ENCODE data around the gene DIAPH3. TPM values are rescaled to one million over a fixed set of nuclear protein-coding genes. Genes with fewer than 3 reads are reported as not detected.
"Not testable (repeated sequence)": the region's sequence is repeated elsewhere in the genome, so short reads cannot be mapped to it uniquely, and the experiment has no call there.

Gene DIAPH3
- total RNA-seq, 1 donor, result 0.54 TPM

- no peak for DNase-seq (ENCODE audit: low read depth in 2 of 3, low spot score in 2 of 3)
Observed at GRCh38 chr13:60095300-60095699, 68.4 kb downstream of the DIAPH3 start.

- no peak for DNase-seq (ENCODE audit: low read depth in 2 of 3, low spot score in 2 of 3)
Observed at GRCh38 chr13:60094385-60095088, 69.2 kb downstream of the DIAPH3 start.

DNA sequence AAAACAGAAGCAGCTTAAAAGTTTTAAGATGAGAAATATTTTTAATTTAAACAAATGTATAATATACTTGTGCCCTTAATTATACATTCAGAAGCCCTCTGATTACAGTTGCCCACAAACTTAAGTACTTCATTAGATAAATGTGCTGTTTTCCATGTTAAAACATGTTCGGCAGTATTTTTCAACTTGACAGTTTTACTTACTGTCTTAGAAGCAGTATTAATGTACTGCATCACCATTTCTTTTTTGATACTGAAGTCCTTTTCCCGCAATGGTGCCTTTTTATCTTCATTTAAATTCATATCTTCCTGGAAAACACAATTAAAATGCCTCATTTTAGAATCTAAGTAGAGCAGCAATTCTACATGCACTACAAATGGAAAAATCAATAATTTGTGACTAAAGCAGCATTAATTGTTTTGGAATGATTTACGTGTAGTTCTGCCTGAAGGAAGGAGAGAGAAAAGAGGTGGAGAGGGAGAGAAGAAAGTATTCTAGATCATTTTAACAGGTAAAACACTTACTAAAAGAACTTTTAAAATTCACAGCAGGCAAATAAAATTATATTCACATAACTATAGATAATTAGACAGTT is 70.2 kb downstream of the DIAPH3 start:
- no peak for DNase-seq (ENCODE audit: low read depth in 2 of 3, low spot score in 2 of 3)

DNA sequence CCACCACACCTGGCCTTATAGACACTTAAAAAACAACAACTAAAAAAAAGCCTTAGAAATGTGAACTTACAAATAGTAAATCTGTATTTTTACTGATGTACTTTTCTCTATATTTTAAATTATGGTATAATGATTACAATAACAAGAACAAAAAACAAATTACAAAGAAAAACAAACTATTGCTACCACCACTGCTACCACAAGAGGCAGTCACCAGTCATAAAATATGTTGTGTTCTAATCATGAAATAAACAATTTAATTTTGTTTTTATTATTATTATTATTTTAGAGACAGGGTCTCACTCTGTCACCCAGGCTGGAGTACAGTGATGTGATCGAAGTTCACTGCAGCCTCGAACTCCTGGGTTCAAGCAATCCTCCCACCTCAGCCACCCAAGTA is 72.2 kb downstream of the DIAPH3 start:
- no peak for DNase-seq (ENCODE audit: low read depth in 2 of 3, low spot score in 2 of 3)

- no peak for DNase-seq (ENCODE audit: low read depth in 2 of 3, low spot score in 2 of 3)
Observed at GRCh38 chr13:60090574-60090973, 73.2 kb downstream of the DIAPH3 start.

DNA sequence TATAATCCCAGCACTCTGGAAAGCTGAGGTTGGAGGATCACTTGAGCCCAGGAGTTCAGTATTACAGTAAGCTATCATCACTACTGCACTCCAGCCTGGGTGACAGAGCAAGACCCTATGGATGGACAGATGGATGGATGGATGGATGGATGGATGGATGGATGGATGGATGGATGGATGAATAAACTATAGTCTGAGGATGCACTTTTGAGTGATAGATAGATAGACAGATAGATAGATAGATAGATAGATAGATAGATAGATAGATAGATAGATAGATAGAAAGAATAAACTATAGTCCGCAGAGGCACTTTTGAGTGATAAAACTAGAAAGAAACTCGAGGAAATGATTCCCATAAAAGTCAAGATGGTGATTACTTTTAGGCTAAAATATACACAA is 79.9 kb downstream of the DIAPH3 start:
- DNase-seq (ENCODE audit: low read depth in 2 of 3, low spot score in 2 of 3), result not testable (repeated sequence)

DNA sequence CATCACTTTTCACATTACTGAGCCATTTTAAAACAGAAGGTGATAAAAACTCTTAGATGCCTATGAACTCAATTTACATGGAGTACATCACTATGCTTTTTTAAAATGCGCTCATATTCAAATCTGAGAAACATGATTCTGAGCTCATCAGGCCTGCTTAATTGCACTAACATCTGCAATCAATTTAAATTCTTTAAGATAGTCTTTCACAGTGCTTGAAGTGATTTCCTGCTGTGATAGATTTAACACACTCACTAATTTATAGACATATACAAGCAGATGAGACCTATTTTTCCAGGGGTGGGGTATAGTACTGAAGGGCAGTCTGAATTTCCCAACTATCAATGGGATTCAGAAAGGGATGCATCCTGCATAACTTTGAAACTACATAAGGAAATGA is 82.9 kb downstream of the DIAPH3 start:
- no peak for DNase-seq (ENCODE audit: low read depth in 2 of 3, low spot score in 2 of 3)

DNA sequence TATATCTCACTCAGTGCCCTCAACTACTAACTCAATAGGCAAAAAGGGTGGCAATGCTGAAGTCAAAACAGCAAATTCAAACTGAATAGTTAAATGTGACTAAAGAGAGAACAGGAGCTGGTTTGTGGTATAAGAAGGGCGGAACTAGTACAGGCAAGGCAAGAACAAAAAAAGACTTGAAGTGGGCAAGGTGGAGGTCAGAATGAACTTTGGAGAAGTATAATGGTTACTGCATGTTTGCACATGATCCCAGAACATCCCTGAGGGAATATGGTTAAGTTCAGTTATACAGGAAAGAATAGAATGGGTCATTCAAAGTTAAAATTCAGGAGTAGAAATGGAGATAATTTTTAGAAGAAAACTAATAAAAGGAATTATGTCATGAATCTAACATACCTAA is 85.5 kb downstream of the DIAPH3 start:
- no peak for DNase-seq (ENCODE audit: low read depth in 2 of 3, low spot score in 2 of 3)

DNA sequence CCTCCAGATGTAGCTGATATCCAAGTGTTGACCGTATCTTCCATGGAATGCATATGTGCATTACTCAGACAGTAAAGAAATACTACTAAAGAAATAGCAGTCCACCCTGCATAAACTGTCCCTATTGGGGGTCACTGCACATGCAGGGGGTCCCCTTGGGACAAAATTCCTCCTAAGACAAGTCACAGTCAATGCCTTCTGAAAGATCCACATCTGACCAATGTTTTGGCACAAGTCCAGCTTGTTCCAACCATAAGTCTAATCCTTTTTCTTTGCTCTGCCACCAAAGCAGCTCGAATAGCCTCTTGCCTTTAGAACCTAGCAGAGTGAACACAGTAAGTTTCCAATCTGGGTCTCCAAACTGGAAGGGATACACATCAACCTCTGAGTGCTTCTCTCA is 87.9 kb downstream of the DIAPH3 start:
- no peak for DNase-seq (ENCODE audit: low read depth in 2 of 3, low spot score in 2 of 3)

DNA sequence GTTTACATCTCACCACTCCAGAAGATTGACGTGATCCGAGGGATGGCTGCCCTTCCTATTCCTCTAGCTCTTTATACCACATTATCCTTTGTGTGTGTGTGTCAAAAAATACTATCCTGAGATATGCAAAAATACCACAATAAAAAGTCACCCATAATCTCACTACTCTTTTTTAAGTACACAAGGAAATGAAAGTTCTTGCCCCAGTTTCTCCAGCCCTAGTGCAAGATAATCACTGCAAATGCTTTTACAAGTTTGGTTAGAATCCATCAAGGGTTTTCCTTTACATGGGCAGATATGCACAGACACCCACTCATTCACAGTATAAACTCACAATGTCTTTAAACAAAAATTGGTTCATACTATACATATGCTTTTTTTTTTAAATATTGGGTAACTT is 89.3 kb downstream of the DIAPH3 start:
- no peak for DNase-seq (ENCODE audit: low read depth in 2 of 3, low spot score in 2 of 3)

- DNase-seq (ENCODE audit: low read depth in 2 of 3, low spot score in 2 of 3), result no peak
Observed at GRCh38 chr13:60066226-60066625, 97.5 kb downstream of the DIAPH3 start.

DNA sequence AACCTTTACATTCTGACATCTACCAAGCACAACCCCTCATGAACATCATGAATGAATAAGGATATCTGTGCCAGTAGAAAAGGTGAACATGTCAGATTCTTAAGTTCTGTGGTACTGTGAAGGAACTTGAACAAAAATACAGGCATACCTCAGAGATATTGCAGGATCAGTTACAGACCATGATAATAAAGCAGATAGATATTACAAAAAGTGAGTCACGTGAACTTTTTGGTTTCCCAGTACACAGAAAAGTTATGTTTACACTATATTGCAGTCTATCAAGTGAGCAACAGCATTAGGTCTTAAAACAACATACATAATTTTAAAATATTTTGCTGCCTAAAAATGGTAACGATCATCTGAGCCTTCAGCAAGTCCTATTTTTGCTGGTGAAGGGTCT is 101.2 kb downstream of the DIAPH3 start:
- no peak for DNase-seq (ENCODE audit: low read depth in 2 of 3, low spot score in 2 of 3)

- DNase-seq (ENCODE audit: low read depth in 2 of 3, low spot score in 2 of 3), result no peak
Observed at GRCh38 chr13:60061737-60062136, 102.0 kb downstream of the DIAPH3 start.

- no peak for DNase-seq (ENCODE audit: low read depth in 2 of 3, low spot score in 2 of 3)
Observed at GRCh38 chr13:60051754-60052285, 111.9 kb downstream of the DIAPH3 start.

- DNase-seq (ENCODE audit: low read depth in 2 of 3, low spot score in 2 of 3), result not testable (repeated sequence)
Observed at GRCh38 chr13:60048353-60048752, 115.4 kb downstream of the DIAPH3 start.

GRCh38 chr13:60047918-60048317 is 115.8 kb downstream of the DIAPH3 start:
- DNase-seq (ENCODE audit: low read depth in 2 of 3, low spot score in 2 of 3), result no peak

- no peak for DNase-seq (ENCODE audit: low read depth in 2 of 3, low spot score in 2 of 3)
Observed at GRCh38 chr13:60044321-60044720, 119.4 kb downstream of the DIAPH3 start.

DNA sequence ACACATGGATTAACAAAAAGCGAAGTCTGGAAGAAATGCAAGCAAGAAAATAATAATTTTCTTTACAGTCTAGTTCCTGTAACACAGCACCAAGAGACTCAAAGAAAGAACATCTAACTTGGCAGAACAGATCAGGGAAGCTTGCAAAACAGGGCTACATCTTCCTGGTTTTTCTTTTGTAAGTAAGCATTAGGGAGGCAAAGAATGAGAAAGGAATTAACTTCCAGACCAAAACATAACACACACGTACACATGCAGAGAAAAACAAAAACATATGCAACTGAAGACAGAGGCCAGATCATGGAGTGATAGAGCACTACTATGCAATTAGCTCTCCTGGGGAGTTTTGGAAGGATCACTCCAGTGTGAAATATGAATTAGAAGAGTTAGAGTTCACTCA is 120.5 kb downstream of the DIAPH3 start:
- DNase-seq (ENCODE audit: low read depth in 2 of 3, low spot score in 2 of 3), result no peak

DNA sequence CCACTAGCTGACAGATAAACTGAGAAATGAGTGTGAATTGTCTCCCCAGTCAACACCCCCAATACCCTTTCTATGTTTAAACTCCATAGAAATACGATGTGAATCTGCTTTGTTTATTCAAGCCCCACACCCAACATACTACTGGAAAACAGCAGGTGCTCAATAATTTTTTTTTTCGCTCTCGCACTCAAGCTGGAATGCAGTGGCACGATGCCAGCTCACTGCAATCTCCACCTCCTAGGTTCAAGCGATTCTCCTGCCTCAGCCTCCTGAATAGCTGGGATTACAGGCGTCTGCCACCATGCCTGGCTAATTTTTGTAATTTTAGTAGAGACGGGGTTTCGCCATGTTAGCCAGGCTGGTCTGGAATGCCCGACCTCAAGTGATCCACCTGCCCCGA is 123.1 kb downstream of the DIAPH3 start:
- not testable (repeated sequence) for DNase-seq (ENCODE audit: low read depth in 2 of 3, low spot score in 2 of 3)

GRCh38 chr13:60035874-60036273 is 127.9 kb downstream of the DIAPH3 start:
- DNase-seq (ENCODE audit: low read depth in 2 of 3, low spot score in 2 of 3), result no peak

DNA sequence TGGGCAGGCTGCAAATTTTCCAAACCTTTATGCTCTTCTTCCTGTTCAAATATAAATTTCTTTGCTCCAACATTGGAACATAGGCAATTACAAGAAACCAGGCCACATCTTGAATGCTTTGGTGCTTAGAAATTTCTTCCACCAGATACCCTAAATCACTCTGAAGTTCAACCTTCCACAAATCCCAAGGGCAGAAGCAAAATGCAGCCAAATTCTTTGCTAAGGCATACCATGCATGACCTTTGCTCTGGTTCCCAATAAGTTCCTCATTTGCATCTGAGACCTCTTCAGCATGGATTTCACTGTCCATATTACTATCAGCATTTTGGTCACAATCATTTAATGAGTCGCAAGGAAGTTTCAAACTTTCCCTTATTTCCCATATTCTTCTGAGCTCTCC is 130.9 kb downstream of the DIAPH3 start:
- no peak for DNase-seq (ENCODE audit: low read depth in 2 of 3, low spot score in 2 of 3)

GRCh38 chr13:60028021-60028420 is 135.7 kb downstream of the DIAPH3 start:
- no peak for DNase-seq (ENCODE audit: low read depth in 2 of 3, low spot score in 2 of 3)
